Left ventricle myocardium superior (tissue), 1 donor: ENCODE results near the gene SNF8. TPM values are rescaled to one million over a fixed set of nuclear protein-coding genes. Genes with fewer than 3 reads are reported as not detected.
"Not testable (repeated sequence)": the region's sequence is repeated elsewhere in the genome, so short reads cannot be mapped to it uniquely, and the experiment has no call there.

ENCODE experiments used
- ATAC-seq: fragments of 200-7000 bp; cut with Tn5 transposase; one replicate; pipeline ENCODE4 v1.9.1; 2020; ENCODE audit warnings: mild to moderate bottlenecking, moderate library complexity
- DNase-seq: peaks from one replicate; pipeline ENCODE4 v3.0.0-alpha.2; 2020
- intact Hi-C: fragments of 100-400 bp; cut with micrococcal nuclease; formaldehyde crosslinking; loops from one replicate; pipeline ENCODE4 v1.11.0; 2022
- long read RNA-seq: library from polyadenylated mRNA; unstranded; transcript quantifications from one replicate; pipeline ENCODE4 v2.0.0, GENCODE V29; 2021
- total RNA-seq: library from RNA; stranded (reverse); fragmentation: NEBNext Ultra II Directional; extraction: Animal tissue kit (Norgen Biotek cat#: 25700); gene quantifications from one replicate; pipeline ENCODE4 v1.2.1, GENCODE V29; 2021
- donor health status: DM: no; HTN: yes; CAD: no; lungs with severe emphysema.

SNF8 gene
- total RNA-seq = 109 TPM
- long read RNA-seq, transcript SNF8-202 (8 exons, 2,319 nt) = major isoform, 127 of 135 reads
- long read RNA-seq, partial matches to known transcripts = 4 of 135 reads
- long read RNA-seq, other reads (novel, unspliced or antisense) = 1 of 135 reads

GRCh38 chr17:48944515-48945260 lies at the start of gene SNF8:
Gene SNF8, minus strand, starts transcription at chr17:48944842. Its CDS starts 108 bp downstream, at chr17:48944734.
- ATAC-seq (peak; percentile 99), DNase-seq (peak; percentile 96)
- intact Hi-C loops = no loop called here

GRCh38 chr17:48993951-48994350 lies 49.3 kb upstream of the SNF8 start:
- no peak for ATAC-seq

GRCh38 chr17:48993305-48993704 lies 48.7 kb upstream of the SNF8 start:
- intact Hi-C loops = no loop called here
- ATAC-seq (no peak), DNase-seq (no peak)

More at GRCh38 chr17:48993951-48994350, 49.3 kb upstream of the SNF8 start:
- no peak for DNase-seq
- intact Hi-C loops = no loop called here

GRCh38 chr17:48992444-48992843 lies 47.8 kb upstream of the SNF8 start:
- intact Hi-C loops = no loop called here
- ATAC-seq = no peak
- no peak for DNase-seq

GRCh38 chr17:48990882-48991357 lies 46.3 kb upstream of the SNF8 start:
- intact Hi-C loops = no loop called here
- DNase-seq (no peak), ATAC-seq (no peak)

GRCh38 chr17:48989100-48989499 lies 44.5 kb upstream of the SNF8 start:
- intact Hi-C loops = no loop called here
- no peak for ATAC-seq

GRCh38 chr17:48985436-48986245 lies 41.0 kb upstream of the SNF8 start:
- no peak for ATAC-seq
- intact Hi-C loops = no loop called here
- DNase-seq = no peak

More at GRCh38 chr17:48989100-48989499, 44.5 kb upstream of the SNF8 start:
- DNase-seq = no peak

- ATAC-seq (no peak), DNase-seq (no peak)
- intact Hi-C loops = no loop called here
Measured at GRCh38 chr17:48981927-48982539, 37.4 kb upstream of the SNF8 start.

- intact Hi-C loops = no loop called here
- ATAC-seq (no peak), DNase-seq (no peak)
Measured at GRCh38 chr17:48973806-48974205, 29.2 kb upstream of the SNF8 start.

GRCh38 chr17:48972749-48973097 lies 28.1 kb upstream of the SNF8 start:
- no peak for ATAC-seq
- DNase-seq = no peak
- intact Hi-C loops = no loop called here

GRCh38 chr17:48970865-48971687 lies 26.4 kb upstream of the SNF8 start:
- intact Hi-C loops = no loop called here
- DNase-seq (no peak), ATAC-seq (no peak)

- DNase-seq = no peak
- intact Hi-C loops = no loop called here
- ATAC-seq = no peak
Measured at GRCh38 chr17:48970224-48970623, 25.6 kb upstream of the SNF8 start.

- ATAC-seq = no peak
- DNase-seq = no peak
- intact Hi-C loops = no loop called here
Measured at GRCh38 chr17:48961516-48962233, 17.0 kb upstream of the SNF8 start.

- intact Hi-C loops = no loop called here
- DNase-seq = no peak
Measured at GRCh38 chr17:48960834-48961515, 16.3 kb upstream of the SNF8 start.

GRCh38 chr17:48954300-48954755 lies 9.7 kb upstream of the SNF8 start:
- ATAC-seq = no peak
- no peak for DNase-seq
- intact Hi-C loops = no loop called here

More at GRCh38 chr17:48960834-48961515, 16.3 kb upstream of the SNF8 start:
- ATAC-seq = no peak

GRCh38 chr17:48952904-48953303 lies 8.3 kb upstream of the SNF8 start:
- intact Hi-C loops = no loop called here
- ATAC-seq (no peak), DNase-seq (no peak)

GRCh38 chr17:48951572-48951971 lies 6.9 kb upstream of the SNF8 start:
- intact Hi-C loops = no loop called here
- DNase-seq = no peak

GRCh38 chr17:48945261-48945651 lies 614 bp upstream of the SNF8 start:
- ATAC-seq, intact Hi-C loops: not testable (repeated sequence)

More at GRCh38 chr17:48951572-48951971, 6.9 kb upstream of the SNF8 start:
- ATAC-seq = no peak

More at GRCh38 chr17:48945261-48945651, 614 bp upstream of the SNF8 start:
- not testable (repeated sequence) for DNase-seq
